ENCODE results near the gene ST3GAL3.

DNA sequence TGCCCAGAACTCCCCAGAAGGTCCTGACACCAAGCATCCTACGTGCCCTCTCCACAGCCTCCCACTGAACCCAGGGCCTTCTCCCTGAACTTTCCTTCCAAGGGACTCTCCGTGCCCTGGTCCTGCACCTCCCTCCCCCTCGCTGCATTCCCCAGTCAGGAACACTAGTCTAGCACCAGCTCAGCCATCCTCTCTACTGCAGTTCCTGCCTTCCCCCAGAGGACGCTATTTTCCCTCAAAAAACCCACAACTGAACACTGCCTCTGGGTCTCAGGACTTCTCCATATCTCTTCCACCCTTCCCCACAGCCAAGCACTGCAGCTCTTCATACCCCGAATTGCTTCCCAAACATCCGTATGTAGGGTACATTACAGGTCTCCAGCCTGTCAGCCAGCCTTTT lies 213.7 kb downstream of the ST3GAL3 start:
- TF ChIP-seq POLR2A (IDR thresholded peaks at IDR 0.05) (no peak), POLR2AphosphoS5 (IDR thresholded peaks at IDR 0.05) (no peak)
- TF ChIP-seq, protein P1, sequence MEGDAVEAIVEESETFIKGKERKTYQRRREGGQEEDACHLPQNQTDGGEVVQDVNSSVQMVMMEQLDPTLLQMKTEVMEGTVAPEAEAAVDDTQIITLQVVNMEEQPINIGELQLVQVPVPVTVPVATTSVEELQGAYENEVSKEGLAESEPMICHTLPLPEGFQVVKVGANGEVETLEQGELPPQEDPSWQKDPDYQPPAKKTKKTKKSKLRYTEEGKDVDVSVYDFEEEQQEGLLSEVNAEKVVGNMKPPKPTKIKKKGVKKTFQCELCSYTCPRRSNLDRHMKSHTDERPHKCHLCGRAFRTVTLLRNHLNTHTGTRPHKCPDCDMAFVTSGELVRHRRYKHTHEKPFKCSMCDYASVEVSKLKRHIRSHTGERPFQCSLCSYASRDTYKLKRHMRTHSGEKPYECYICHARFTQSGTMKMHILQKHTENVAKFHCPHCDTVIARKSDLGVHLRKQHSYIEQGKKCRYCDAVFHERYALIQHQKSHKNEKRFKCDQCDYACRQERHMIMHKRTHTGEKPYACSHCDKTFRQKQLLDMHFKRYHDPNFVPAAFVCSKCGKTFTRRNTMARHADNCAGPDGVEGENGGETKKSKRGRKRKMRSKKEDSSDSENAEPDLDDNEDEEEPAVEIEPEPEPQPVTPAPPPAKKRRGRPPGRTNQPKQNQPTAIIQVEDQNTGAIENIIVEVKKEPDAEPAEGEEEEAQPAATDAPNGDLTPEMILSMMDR (IDR thresholded peaks at IDR 0.05) = no peak

Measured in prostate gland (tissue), 2 donors.